Ramos (cell line): Measurements from ENCODE around the gene OR5K4.
"Not testable (repeated sequence)": the region's sequence is repeated elsewhere in the genome, so short reads cannot be mapped to it uniquely, and the experiment has no call there.

Experiments used
- in situ Hi-C: fragments of 300-500 bp; cut with MboI; formaldehyde crosslinking; loops from one replicate; pipeline ENCODE4 v1.14.3; 2022; ENCODE audit warnings: low sequenced_read_pairs; ENCODE audit not compliant: unreplicated experiment

The OR5K4 gene

GRCh38 chr3:98361289-98361688, 7.6 kb downstream of the OR5K4 start:
- in situ Hi-C loops, result no loop called here

- in situ Hi-C loops, result no loop called here
These were observed 14.0 kb downstream of the OR5K4 start for GRCh38 chr3:98367464-98368246.

DNA sequence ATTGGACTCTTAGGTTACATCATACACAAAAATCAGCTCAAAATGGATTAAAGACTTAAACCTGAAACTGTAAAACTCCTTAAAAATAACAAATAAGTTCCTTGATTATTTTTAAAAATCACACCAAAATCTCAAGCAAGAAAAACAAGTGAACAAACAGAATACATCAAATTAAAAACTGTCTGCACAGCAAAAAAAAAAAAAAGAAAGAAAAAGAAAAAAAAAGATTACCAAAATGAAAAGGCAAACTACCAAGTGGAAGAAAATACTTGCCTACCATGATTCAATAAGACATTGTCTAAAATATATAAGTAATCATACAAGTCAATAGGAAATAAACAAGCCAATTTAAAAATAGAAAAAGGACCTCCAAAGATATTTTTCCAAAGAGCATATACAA, 17.5 kb downstream of the OR5K4 start:
- in situ Hi-C loops, result no loop called here

DNA sequence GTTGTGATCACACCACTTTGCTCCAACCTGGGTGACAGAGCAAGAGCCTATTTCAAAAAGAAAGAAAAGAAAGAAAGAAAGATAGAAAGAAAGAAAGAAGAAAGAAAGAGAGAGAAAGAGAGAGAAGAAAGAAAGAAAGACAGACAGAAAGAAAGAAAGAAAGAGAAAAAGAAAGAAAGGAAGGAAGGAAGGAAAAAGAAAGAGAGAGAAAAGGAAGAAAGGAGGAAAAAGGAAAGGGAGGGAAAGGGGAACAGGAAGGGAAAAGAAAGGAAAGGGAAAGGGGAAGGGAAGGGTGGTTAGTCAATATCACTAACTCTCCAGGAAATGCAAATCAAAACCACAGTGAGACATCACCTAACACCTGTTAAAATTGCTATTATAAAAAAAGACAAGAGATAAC, 18.2 kb downstream of the OR5K4 start:
- in situ Hi-C loops, result no loop called here

DNA sequence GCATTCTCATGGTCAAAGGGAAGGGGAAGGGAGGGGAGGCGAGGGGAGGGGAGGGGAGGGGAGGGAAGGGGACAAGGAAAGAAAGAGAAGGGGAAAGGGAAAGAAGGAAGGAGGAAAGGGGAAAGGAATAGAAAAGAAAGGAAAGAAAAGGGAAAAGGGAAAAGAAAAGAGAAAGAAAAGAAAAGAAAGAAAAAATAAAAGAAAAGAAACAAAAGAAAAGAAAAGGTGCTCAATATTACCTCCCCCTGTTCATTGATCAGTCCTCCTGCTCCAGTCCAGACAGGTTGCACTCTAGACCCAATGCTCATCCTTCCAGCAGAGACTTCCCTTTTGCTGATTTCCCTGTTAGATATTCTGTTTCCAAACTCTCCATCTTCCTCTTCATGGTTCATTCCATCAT, 18.8 kb downstream of the OR5K4 start:
- in situ Hi-C loops, result no loop called here

DNA sequence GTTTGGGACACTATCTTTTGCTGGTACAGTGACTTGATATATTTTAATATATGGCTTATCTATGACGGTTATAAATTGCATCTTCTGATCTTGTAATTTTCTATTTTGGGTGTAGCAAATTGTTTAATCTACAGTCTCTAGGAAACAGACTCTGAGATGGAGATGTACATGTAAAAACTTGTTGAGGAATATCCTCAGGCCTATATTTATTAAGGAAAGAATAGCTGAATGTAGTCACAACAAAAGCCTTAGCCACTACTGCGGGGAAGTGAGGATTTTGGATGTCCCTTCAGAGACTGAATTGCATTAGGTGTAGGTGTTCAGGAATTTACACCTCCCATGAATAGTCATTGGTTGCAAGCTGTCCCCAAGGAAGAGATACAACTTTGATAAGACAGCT, 23.0 kb downstream of the OR5K4 start:
- in situ Hi-C loops, result no loop called here

DNA sequence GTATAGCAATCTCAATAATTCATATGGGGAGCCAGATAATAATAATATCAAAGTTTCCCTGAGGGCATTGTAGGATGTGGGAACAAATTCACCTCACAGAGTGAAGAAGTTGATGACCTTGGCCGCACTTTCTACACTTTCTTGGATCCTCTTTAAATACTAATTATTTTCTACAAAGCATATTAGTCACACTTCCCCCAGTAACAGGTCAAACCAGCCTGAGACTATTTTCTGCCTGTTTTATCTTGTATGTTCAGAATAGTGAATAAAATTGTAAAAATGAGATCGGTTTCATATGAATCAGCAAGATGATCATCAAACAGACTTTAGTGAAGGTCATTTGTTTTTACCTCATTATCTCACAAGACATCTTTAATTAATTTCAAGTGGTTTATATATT, 34.5 kb downstream of the OR5K4 start:
- in situ Hi-C loops, result no loop called here

GRCh38 chr3:98390366-98390765, 36.7 kb downstream of the OR5K4 start, which contains the start of gene OR5K3:
TSS of gene OR5K3 (plus strand) at chr3:98390666. CDS start at chr3:98390666, 0 bp downstream.
- in situ Hi-C loops, result no loop called here

DNA sequence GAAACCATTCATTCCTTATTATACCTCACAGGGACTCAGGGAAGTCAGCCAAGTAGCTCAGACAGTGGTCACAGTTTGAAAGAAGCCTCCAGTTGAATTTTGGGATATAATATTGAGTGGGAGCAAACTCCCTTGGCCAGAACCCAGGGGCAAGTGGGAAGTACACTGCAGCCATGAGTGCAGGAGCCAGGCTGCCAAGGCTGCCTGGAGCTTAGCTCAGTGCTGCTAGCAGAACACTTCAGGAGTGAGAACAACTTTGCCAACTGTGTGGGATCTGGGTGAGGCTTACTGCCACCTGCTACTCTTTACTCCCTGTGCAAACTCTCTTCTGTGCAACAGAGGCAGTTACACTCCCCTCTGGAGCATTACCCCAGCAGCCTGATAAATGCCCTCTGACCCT, 41.4 kb downstream of the OR5K4 start:
- in situ Hi-C loops, result no loop called here

DNA sequence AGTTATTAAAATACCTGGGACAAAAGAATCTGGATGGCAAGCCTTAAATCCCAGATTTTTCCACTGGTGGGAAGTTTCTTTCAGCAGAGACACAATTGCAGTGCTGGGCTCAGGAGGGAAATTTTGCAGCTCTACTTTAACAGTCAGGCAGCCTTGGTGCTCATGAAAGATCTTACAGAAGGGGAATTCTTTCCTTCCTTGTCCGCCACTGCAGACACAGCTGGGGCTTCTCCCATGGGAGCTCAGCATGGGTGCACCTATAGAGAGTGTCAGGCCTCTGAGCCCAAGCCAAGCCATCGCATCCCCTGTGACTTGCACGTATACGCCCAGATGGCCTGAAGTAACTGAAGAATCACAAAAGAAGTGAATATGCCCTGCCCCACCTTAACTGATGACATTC, 42.8 kb downstream of the OR5K4 start:
- in situ Hi-C loops, result not testable (repeated sequence)

- in situ Hi-C loops, result no loop called here
These were observed 44.9 kb downstream of the OR5K4 start for GRCh38 chr3:98398513-98398912.

DNA sequence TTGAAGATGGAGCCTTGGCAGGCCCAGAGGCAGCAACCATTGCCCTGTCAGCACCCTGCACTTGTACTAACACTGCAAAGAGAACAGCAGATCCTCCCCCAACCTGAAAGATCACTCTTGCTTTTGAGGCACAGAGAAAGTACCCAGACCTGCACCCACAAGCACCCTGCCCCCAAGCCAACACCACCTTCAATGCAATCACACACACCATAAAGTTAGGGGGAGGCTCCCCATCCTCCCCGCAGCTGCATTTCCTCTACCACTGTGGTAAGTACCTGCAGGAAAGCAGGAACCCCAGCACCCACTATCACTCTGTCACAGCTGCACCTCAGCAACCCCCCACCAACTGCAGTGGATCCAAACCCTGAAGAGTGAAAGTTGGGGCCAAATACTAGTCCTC, 48.9 kb downstream of the OR5K4 start:
- in situ Hi-C loops, result no loop called here

- in situ Hi-C loops, result no loop called here
These were observed 50.4 kb downstream of the OR5K4 start for GRCh38 chr3:98404010-98404409.
